Subcutaneous adipose tissue (tissue), 4 donors: ENCODE results near the gene HOXD10. TPM values are rescaled to one million over a fixed set of nuclear protein-coding genes. Genes with fewer than 3 reads are reported as not detected.

Experiments used
- total RNA-seq, 4 donors: library from RNA; depleted of rRNA; stranded (reverse); fragments of >200 nt; gene quantifications; one replicate each; pipeline ENCODE4 v1.1.0, GENCODE V29; 2016
- TF ChIP-seq, protein P1 (sequence below): fragments of 450-650 bp; IDR thresholded peaks from one replicate; pipeline ENCODE4 v1.5.1; 2016; ENCODE audit warnings: low read depth, mild to moderate bottlenecking, control low read depth, antibody characterized with exemption, moderate library complexity

The HOXD10 gene
- total RNA-seq, 4 donors from 2014 or later = 0.17 to 0.66 TPM; not detected in 2

GRCh38 chr2:176074919-176075425 lies 41.6 kb upstream of the HOXD10 start:
- TF ChIP-seq, protein P1, sequence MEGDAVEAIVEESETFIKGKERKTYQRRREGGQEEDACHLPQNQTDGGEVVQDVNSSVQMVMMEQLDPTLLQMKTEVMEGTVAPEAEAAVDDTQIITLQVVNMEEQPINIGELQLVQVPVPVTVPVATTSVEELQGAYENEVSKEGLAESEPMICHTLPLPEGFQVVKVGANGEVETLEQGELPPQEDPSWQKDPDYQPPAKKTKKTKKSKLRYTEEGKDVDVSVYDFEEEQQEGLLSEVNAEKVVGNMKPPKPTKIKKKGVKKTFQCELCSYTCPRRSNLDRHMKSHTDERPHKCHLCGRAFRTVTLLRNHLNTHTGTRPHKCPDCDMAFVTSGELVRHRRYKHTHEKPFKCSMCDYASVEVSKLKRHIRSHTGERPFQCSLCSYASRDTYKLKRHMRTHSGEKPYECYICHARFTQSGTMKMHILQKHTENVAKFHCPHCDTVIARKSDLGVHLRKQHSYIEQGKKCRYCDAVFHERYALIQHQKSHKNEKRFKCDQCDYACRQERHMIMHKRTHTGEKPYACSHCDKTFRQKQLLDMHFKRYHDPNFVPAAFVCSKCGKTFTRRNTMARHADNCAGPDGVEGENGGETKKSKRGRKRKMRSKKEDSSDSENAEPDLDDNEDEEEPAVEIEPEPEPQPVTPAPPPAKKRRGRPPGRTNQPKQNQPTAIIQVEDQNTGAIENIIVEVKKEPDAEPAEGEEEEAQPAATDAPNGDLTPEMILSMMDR = no peak

- TF ChIP-seq, protein P1 = no peak
Observed at GRCh38 chr2:176075481-176075880, 41.1 kb upstream of the HOXD10 start.

- TF ChIP-seq, protein P1 = no peak
Observed at GRCh38 chr2:176076063-176076462, 40.5 kb upstream of the HOXD10 start.

DNA sequence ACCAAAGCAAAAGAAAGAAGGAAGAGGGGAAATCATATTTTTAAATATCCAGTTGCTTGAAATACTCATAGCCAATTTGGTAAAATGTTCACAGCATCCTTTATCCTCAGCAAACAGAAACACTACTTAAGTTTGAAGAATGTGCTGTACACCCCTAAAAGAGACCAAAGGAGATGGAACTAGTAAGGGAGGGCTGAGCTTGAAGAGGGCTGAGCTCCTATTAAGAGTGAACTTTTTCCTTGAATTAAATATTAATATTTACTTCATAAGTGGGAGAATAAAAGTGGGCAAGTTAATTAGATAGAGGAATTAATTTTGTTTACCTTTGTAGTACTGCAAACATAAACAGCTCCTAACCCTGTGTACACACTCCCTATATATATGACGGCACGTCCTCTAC lies 39.8 kb upstream of the HOXD10 start:
- TF ChIP-seq, protein P1 = no peak

- TF ChIP-seq, protein P1 = no peak
Observed at GRCh38 chr2:176078541-176079284, 37.9 kb upstream of the HOXD10 start.

- TF ChIP-seq, protein P1 = no peak
Observed at GRCh38 chr2:176079285-176079830, 37.2 kb upstream of the HOXD10 start.

DNA sequence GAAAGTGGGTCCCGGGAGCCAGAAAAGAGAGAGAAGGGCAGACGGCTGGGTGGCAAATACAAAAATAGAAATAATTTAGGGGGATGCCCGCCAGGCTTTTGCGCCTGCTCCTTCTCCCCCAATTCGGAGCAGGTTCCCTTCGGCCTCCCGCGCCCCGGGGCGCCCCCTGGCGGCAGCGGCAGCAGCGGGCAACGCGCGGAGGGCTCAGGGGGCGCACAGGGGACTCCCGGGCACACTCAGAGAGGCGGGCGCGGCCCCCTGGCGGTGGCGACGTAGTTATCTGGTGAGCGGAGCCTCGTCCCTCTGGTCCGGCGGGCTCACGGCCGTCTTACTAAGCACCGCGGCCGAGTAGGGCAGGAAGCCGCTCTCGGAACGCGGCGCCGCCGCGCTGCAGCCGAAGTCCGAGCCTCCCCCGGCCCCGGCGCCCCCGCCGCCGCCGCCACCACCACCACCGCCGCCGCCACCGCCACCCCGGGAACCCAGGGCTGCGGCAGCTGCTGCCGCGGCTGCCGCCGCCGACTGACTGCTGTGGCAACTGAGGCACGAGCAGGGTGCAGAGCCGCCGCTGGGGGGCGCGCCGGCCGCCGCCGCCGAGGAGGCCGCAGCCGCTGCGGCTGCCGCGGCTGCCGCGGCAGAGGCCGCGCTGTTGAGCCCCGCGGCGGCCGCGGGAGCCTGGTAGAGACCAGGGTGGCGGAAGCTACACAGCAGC lies 36.6 kb upstream of the HOXD10 start:
- TF ChIP-seq, protein P1 = no peak
